Placental pericyte (primary cell): ENCODE results near the gene TRUB2. TPM values are rescaled to one million over a fixed set of nuclear protein-coding genes. Genes with fewer than 3 reads are reported as not detected.

Experiments used
- total RNA-seq: library from RNA; depleted of rRNA; stranded (reverse); fragments of >200 nt; gene quantifications from 2 replicates; pipeline ENCODE4 v1.2.3, GENCODE V29; 2012

Gene TRUB2, protein sequence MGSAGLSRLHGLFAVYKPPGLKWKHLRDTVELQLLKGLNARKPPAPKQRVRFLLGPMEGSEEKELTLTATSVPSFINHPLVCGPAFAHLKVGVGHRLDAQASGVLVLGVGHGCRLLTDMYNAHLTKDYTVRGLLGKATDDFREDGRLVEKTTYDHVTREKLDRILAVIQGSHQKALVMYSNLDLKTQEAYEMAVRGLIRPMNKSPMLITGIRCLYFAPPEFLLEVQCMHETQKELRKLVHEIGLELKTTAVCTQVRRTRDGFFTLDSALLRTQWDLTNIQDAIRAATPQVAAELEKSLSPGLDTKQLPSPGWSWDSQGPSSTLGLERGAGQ
- 22.1 and 28.3 TPM in 2 replicates for total RNA-seq

GRCh38 chr9:128322404-128323211 is at the start of gene TRUB2, which contains the start of gene COQ4:
Gene TRUB2, minus strand, starts transcription at chr9:128322447. Its CDS starts 39 bp downstream, at chr9:128322408.
Gene COQ4, plus strand, starts transcription at chr9:128322839. Its CDS starts 20 bp downstream, at chr9:128322859.

DNA sequence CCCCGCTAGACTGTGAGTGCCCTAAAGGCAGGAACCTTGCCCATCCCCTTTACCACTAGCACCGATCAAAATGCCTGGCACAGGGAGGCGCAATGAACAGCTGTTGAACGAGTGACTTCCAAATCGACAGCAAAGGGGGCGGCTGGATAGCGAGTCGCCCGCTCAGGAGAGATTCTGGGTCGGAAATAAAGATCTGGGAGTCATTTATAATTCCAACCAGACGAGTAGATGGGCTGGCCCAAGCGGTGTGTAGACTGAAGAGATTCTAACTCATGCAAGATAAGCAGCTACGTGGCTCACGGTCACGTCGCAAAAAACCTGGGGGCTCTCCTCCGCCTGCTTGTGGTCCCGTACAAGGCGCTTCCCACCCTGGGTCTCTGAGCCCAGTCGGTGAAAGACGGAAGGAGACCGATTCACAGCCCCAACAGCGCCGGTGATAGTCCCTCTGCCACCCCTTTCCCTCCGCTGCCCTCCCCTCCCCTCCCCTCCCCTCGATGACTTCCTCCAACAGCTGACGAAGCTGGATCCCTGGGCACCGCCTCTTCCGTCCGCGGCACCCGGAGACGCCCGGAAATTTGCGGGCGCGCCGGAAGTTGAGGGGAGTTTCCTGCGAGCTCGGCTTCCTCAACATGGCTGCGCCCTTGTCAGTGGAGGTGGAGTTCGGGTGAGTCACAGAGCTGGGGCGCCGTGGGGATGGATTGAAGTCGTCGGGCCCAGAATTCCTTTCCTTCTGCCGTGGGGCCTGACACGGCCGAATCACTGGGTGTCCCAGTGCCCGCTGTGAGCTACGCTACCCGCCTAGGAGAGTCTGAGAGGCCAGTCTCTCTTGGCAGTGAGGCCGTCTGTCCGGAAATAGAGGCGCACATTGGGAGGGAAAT is 48.7 kb upstream of the TRUB2 start, which contains the start of gene URM1:
TSS of gene URM1 (plus strand) at position 623 of the 878 bp plus-strand sequence. CDS start at position 630, 7 bp downstream.

GRCh38 chr9:128339761-128340690 is 17.8 kb upstream of the TRUB2 start, which contains the start of gene SLC27A4:
Gene SLC27A4, plus strand, starts transcription at chr9:128340527. Its CDS starts 2,606 bp downstream, at chr9:128343133.

GRCh38 chr9:128276008-128276573 is 46.2 kb downstream of the TRUB2 start, which contains the start of gene SWI5:
Gene SWI5, plus strand, starts transcription at chr9:128276276.

DNA sequence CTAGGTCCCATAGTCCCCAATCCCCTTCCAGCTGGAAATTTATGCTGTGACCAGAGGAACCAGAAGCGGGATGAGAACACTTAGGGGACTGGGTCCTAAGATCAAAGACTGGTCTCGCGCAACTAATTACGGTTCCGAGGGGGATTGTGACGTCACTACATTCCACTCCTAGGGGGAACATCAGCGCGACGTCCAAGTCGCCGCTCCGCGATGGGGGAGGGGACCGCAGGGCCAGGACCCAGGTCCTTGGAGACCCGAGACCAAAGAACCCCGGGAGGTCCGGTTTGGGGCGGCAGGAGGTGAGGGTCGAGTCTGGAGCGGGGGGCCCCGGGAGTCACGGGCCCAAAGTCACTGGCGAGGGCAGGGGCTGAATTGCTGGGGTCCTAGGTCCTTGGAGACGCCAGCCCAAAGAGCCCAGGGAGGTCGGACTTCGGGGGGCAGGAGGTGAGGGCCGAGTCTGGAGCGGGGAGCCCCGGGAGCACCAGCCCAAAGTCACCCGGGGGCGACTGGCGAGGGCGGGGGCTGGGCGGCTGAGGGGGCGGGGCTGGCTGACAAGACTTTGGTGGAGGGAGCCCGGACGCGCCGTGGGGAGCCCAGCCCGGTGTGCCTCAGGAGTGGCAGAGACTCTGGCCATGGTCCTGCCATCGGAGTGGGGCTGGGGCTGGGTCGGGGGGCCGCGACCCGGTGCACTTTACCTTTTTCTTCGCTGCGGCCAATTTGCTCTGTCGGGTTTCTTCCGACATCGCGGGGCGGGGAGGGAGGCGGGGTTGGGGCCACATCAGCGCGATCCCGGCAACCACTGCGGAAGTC is 46.8 kb downstream of the TRUB2 start, which contains the start of gene GOLGA2:
TSS of gene GOLGA2 (minus strand) at position 810 of the 810 bp plus-strand sequence. CDS start at position 779, 31 bp downstream.

Other genes with a start within 250 kb of the TRUB2 start
- 73.3 and 90.3 TPM in 2 replicates for gene PTGES2, start 194.7 kb downstream of the TRUB2 start, total RNA-seq
- not detected in 2 replicates for gene LCN2, start 173.0 kb downstream of the TRUB2 start, total RNA-seq
- 40.3 and 41.9 TPM in 2 replicates for gene BBLN, start 162.2 kb downstream of the TRUB2 start, total RNA-seq
- 47.1 and 63.0 TPM in 2 replicates for gene CIZ1, start 130.9 kb downstream of the TRUB2 start, total RNA-seq
- 17.1 and 47.0 TPM in 2 replicates for gene DNM1, start 119.1 kb downstream of the TRUB2 start, total RNA-seq
- 98.6 and 125 TPM in 2 replicates for gene GOLGA2, start 46.4 kb downstream of the TRUB2 start, total RNA-seq
- 17.6 and 25.6 TPM in 2 replicates for gene SWI5, start 46.2 kb downstream of the TRUB2 start, total RNA-seq
- gene COQ4, start 392 bp upstream of the TRUB2 start, total RNA-seq = 43.1 and 57.8 TPM in 2 replicates
- 20.8 and 47.0 TPM in 2 replicates for gene SLC27A4, start 18.1 kb upstream of the TRUB2 start, total RNA-seq
- gene URM1, start 48.9 kb upstream of the TRUB2 start, total RNA-seq = 35.5 and 41.4 TPM in 2 replicates
- 77.3 and 148 TPM in 2 replicates for gene CERCAM, start 98.4 kb upstream of the TRUB2 start, total RNA-seq
- 25.2 and 51.0 TPM in 2 replicates for gene ODF2, start 133.6 kb upstream of the TRUB2 start, total RNA-seq
- 21.0 and 38.7 TPM in 2 replicates for gene GLE1, start 182.3 kb upstream of the TRUB2 start, total RNA-seq
- gene SPTAN1, start 230.1 kb upstream of the TRUB2 start, total RNA-seq = 290 and 407 TPM in 2 replicates